RCC 7860 (cell line): ENCODE results near the gene GCGR.
A peak's percentile ranks its signal among the peaks of the same experiment; 100 is the strongest.

Experiments used
- DNase-seq: peaks from one replicate; pipeline ENCODE4 v3.0.0-alpha.2; 2015; ENCODE audit warnings: low spot score
- FAIRE-seq: peaks from 2 replicates; lab custom pipeline; 2012; peaks lifted over from hg19 to GRCh38; lab: Jason Lieb, UNC

Gene GCGR

DNA sequence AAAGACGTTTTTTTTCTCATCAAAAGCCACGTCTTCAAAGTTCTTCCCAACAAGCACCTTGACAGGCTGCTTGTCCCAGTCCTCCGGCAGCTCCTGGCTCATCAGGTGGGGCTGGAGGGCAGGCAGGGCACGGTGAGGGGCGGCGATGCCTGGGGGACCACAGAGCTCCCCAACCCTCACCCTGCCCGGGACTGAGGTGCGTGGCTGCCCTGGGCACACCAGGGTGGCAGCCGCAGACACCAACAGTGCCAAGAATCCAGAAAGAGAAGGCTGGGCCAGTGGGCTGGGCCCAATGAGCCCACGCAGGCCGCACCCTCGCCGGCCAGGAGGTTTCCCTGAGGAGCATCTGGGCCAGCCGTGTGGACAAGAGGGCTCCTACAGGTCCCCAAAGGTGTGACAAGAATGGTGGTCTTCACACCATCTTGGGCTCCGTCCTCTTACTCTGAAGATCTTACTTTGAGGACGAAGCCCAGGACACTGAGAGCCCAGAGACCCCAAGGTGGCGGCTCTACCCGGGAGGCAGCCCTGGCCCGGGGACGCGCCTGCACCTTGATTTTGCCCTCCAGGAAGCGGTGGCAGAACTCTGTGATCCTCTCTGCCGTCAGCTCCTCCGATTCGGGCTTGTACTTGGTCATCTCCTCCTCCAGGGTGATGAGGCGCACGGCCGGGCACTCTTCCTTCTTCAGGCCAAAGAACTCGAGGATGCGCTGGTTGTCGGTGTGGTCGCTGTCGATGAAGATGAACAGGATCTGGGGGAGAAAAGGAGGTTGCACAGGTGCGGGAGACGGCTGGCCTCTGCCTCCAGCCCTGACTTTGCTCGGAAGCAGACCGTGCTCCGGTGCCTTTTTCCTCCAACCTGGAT, 42.2 kb downstream of the GCGR start:
- no peak for DNase-seq
- no peak for FAIRE-seq

DNA sequence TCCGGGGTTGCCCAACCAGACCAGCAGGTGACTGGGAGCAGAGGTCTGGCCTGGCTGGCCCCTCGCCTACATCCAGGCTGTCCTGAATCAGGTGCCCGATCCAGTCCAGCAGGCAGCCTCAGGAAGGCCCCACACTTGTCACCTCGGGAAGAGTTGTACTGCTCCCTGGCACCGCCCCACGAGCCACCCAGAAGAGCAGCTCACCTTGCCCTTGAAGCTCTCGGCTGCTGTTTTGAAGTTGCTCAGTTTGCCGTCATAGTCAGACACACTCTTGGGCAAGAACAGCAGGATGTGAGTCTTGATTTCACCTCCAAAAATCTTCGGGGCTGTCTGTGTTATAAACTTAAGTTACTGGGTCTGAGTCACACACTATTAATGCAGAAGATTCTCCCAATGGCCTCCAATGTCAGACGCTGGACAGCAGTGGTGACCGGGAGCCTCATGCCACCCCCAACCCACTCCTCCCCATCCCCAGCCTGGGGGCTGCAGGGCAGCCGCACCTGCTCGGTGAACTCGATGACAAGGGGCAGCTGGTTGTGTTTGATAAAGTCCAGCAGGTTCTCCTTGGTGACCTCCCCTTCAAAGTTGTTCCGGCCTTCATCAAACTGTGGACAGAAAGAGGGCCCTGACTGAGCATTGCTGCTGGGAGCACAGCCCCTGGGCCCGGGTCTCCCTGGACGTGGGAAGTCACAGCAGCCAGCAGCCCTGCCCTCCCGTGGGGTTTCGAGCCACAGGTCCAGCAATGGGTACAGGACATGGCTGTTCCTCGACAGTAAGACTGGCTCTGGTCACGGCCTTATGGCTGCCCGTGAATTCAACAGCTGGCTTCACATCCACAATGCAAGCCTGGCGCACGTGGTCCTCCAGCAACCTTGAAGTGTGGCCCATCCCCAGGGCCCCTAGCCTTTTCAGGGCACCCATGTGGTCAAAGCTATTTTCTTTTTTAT, 43.1 kb downstream of the GCGR start:
- DNase-seq (no peak), FAIRE-seq (no peak)

DNA sequence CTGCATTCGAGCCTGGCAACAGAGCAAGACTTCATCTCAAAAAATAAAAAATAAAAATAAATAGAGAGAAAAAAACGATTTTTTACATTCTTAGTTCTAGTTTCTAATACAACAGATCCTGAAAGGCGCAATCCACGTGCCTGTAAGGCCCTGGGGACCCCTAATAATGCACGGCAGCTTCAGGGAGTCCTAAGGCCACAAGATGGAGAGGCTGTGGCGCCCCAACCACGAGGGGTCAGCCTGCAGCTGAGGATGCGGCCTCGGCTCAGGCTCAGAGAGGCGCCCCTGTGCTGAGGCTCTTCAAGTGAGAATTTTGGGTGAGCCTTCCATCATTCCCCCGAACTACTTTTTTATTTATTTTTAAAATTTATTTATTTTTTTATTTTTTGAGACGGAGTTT, 45.5 kb downstream of the GCGR start:
- DNase-seq (no peak), FAIRE-seq (no peak)

DNA sequence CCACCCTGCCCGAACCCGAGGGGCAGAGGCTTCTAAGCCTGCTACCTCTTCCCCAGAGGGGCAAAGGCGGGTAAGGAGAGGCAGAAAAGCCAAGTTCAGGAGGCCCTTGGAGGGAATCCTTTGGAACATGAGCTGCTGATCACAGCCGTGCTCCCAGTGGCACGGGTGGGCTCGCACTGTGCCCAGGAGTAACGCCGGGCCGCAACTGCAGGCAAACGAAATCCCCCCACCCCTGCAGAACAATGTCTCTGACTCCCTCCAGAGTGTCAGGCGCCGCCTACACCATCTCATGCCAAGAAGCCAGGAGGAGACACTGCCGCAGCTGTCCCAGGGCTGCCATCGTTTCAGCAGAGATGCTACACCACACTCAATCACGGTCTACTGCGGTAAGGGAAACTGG, 47.5 kb downstream of the GCGR start:
- DNase-seq (no peak), FAIRE-seq (no peak)

DNA sequence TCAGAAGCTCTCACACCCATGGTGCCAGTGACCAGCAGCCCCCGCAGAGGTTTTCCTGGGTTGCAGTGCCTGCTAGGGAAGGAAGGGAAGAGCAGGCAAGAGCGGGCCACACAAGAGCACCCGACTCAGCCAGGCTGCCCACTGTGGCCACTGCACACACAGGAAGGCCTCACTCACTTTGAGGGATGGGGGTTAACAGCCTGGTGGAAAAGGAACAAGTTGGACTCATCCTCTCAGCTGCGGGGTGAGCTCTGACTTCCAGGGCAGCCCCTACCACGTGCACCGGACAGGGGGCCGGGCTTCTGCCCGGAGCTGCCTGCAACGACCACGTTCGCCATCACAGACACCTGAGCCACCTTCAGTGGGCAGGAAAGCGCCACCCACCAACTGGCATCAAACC, 48.3 kb downstream of the GCGR start:
- DNase-seq = no peak
- FAIRE-seq = no peak

DNA sequence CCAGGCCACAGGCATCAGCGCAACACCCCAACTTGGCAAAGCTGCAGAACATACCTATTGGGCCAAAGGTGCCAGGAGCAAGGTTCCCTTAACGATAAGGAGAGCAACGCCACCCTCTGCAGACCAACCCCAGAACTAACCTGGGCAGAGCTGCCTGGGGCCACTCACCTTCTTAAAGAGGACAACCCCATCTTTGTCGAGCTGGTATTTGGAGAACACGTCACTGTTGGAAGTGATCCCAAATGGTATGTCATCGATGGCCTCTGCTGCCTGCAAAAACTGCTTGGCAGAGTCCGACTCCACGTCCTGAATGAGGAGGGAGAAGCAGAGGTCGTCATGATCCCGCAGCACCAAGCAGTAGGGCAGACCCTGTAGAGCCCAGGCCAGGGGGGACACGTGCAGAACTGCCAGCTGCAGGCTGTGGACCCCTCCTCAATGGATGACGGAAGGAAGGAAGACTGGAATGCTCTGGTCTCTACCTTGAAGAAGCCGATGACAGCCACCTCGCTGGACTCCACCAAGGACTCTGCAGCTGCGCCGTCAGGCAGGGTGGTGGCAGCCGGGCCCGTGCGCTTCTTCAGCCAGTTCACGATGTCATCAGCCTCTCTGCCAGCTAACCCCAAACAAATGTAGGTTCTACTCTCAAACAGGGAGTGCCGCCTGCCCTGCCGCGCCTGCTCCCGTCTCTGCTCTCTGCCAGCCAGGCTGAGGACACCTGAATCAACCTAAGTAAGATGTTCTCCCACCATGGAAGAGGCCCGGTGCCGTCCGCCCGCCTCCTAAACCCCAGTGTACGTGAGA, 51.2 kb downstream of the GCGR start:
- FAIRE-seq (no peak), DNase-seq (no peak)

DNA sequence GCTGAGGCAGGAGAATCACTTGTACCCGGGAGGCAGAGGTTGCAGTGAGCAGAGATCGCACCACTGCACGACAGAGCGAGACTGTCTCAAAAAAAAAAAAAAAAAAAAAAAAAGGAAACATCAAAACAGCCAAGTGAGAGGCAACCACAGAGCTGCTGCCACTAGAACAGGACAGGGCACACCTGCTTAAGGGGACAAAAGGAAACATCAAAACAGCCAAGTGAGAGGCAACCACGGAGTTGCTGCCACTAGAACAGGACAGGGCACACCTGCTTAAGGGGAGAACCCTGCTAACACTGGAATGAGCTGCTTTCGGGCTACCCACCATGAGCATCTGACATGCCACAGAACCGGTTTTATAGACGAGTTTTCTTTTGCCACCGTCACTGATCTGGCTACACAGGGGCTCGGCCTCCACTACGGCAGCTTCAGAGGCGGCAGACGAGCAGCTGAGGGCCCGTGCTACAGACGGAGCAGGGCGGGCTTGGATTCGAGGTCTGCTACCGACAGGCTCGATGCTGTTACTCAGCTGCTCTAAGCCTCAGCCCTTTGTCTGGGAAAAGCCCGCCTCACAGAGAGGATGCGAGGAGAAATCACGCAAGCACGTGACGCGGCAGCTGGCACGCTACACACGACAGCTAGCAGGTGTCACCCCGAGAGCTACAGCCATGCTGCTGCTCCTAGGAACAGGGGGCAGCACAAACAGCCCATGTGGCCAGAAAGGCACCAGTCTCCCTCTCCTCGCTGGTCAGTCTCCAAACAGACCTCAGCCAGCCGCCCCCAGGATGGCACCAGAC, 54.4 kb downstream of the GCGR start:
- DNase-seq = no peak
- FAIRE-seq = no peak

DNA sequence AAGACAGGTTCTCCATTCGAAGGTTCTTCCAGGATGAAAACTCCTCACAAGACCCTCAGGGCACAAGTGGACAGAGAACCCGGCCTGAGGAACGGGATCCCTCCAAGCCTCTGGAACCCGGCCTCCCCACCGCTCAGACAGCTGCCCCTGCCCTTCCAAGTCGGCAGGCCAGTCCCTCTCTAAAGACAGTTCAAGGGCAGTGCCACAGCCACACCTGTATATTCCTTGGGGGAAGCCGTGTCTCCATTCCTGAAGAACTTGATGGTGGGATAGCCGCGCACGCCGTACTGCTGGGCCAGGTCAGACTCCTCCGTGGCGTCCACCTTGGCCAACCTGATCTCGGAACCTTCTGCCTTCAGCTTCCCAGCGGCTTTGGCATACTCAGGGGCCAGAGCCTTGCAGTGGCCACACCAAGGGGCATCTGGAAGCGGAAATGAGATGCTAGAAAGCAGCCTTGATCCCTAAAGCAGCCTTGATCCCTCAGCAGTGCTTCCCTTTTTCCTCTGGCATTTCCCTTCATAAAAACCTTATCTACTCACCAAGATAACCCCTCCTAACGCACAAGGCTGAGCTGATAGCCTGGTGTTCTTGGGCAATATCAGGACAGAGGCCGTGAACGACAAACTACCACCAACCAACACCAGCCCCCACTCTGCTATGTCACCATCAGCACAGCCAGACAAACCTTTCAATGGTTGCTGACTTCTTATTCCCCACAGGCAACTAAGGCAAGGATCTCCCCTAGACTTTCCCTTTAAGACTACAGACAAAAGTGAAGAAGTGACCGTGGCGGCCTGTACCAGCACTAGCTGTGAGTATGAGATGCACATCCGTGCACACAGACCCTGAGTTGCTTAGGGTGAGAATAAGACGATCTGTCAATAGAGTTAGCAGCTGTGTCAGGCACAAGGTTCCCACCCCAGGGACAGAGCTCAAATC, 55.3 kb downstream of the GCGR start:
- no peak for FAIRE-seq
- no peak for DNase-seq

DNA sequence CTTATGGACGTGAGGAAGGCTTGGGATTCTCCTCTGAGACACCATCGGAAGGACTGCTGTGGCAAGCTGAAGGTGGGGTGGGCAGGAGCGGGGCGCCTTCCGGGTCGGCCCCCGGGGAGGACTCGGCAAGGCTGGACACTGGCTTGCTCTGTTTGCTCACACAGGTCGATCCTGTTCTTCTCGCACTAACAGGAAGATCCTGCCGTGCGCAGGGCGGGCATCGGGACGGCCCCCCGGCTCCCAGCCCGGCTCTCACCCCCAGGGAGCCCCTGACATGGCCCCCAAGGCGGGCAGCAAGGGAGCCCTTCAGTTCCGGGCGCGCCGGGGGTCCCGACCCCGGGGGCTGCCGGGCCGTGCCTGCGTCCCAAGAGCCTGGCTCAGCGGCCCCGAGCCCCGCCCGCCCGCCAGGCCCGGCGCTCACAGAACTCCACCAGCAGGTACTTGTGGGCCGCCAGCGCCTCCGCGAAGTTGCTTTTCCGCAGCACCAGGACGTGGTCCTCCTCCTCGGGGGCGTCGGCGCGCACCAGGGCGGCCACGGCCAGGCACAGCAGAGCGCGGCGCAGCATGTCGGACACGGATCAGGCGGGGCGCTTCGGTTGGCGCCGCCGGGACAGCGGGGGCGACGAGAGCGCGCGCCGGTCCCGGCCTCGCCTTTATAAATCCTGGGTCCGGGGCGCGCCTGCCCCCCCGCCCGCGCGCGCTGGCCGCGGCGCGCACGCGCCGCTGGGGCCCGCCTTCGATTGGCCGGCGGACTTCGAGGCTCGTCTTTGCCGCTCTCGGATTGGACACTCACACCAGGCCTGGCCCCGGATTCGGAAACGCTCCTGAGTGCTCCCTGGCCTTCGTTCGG, 56.2 kb downstream of the GCGR start, which contains the start of gene P4HB:
Gene P4HB, minus strand, starts transcription at position 630 of the 850 bp plus-strand sequence. Its CDS starts 64 bp downstream, at position 566.
- DNase-seq = no peak
- FAIRE-seq = no peak

DNA sequence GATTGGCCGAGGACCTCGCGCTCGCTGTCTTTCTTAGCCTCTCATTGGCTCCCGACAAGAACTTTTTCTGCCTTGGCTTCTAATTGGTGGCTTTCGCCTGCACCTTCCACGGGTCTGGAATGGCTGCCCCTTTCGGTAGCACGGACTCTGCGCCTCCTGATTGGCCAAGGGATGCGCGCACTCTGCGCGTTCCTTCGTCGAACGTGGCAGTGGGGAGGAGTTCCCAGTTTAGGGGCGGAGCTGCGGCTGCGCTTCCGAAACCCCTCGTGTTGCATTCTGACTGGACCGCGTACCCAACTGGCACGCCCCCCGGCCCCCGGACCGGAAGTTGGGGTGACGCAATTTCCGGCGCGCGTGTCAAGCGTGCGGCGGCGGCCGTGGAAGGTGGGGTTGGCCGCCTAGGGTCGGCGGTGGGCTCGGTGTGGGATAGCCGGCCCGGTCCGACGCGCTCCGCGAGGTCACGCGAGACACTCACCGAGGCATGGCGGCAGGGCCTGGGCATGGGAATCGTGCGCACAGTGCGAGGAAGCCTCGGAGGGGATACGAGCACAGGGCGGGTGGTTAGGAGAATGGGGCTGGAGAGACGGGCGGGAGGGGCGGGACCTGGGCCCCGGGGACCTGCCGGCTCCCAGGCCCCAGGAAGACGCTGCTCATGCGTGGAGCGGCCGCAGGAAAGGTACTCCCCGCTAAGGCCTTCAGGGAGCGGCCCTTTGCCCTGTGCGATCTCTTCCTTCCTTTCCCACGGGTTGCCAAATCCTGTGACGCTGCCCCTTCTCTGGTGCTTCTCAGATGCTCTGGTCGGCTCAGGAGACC, 57.0 kb downstream of the GCGR start:
- DNase-seq (peak; percentile 100), FAIRE-seq (peak; percentile 93)

DNA sequence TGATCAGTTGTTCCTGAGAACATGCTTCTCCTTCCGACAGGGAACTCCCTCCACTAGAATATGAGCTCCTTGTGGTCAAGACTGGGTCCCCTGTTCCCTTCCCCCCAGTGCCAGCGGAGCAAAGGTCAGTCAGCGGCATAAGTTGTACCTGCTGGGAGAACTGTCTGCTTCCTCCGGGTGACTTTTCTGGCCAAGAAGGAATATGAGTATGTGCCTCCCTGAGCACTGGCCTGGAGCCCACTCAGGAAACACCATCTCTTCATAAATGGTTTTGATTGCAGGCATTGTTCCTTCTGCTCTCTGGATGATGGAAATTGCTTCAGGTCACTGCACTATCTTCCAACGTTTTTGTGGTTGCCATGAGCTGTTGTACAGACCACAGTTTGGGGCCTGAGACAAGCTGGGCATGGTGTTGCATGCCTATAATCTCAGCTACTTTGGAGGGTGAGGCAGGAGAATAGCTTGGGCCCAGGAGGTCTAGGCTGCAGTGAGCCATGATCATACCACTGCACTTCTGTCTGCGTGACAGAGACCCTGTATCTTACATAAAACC, 59.2 kb downstream of the GCGR start:
- no peak for FAIRE-seq

More for the DNA sequence above, 59.2 kb downstream of the GCGR start:
- DNase-seq = no peak
